Erythroblast (primary cell): ENCODE data around the gene DISC1.

Experiments
- GATA1 ChIP-seq: IDR thresholded peaks from 2 replicates; pipeline ENCODE4 v1.6.1; 2011; ENCODE audit warnings: low read depth, mild to moderate bottlenecking, control low read depth, low read length, moderate library complexity
- POLR2A ChIP-seq: IDR thresholded peaks from 2 replicates; pipeline ENCODE4 v1.6.1; 2011; ENCODE audit warnings: mild to moderate bottlenecking, low read length

GRCh38 chr1:231776757-231777062, 150.1 kb downstream of the DISC1 start:
- TF ChIP-seq POLR2A (no peak), GATA1 (no peak)
